Measurements from ENCODE around the gene NCEH1.
"Not testable (repeated sequence)": the region's sequence is repeated elsewhere in the genome, so short reads cannot be mapped to it uniquely, and the experiment has no call there.

The NCEH1 gene

DNA sequence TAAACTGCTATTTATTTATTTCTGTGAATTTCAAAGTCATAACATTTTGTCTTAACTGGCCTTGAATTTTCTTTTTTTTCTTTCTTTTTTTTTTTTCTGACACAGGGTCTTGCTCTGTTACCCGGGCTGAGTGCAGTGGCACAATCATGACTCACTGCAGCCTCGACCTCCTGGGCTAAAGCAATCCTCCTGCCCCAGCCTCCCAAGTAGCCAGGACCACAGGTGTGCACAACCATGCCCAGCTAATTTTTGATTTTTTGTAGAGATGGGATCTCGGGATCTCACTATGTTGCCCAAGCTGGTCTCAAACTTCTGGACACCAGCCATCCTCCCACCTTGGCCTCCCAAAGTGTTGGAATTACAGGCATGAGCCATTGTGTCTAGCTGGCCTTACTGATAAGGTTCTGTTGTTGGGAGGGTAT lies 110.2 kb downstream of the NCEH1 start:
- TF ChIP-seq, protein P1, sequence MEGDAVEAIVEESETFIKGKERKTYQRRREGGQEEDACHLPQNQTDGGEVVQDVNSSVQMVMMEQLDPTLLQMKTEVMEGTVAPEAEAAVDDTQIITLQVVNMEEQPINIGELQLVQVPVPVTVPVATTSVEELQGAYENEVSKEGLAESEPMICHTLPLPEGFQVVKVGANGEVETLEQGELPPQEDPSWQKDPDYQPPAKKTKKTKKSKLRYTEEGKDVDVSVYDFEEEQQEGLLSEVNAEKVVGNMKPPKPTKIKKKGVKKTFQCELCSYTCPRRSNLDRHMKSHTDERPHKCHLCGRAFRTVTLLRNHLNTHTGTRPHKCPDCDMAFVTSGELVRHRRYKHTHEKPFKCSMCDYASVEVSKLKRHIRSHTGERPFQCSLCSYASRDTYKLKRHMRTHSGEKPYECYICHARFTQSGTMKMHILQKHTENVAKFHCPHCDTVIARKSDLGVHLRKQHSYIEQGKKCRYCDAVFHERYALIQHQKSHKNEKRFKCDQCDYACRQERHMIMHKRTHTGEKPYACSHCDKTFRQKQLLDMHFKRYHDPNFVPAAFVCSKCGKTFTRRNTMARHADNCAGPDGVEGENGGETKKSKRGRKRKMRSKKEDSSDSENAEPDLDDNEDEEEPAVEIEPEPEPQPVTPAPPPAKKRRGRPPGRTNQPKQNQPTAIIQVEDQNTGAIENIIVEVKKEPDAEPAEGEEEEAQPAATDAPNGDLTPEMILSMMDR (IDR thresholded peaks at IDR 0.05) = no peak
- H3K4me1 Mint-ChIP-seq = no peaks in the 10 kb centered on the region
- no peaks in the 10 kb centered on the region for H3K36me3 Mint-ChIP-seq (ENCODE audit: low read depth)
- H3K27ac Mint-ChIP-seq = no peak overlapping the region
- no peak overlapping the region for H3K4me3 Mint-ChIP-seq
- DNase-seq = no peak
- H3K9me3 Mint-ChIP-seq = no peaks in the 10 kb centered on the region
- H3K27me3 Mint-ChIP-seq (ENCODE audit: low read depth, poor library complexity) = no peaks in the 10 kb centered on the region

DNA sequence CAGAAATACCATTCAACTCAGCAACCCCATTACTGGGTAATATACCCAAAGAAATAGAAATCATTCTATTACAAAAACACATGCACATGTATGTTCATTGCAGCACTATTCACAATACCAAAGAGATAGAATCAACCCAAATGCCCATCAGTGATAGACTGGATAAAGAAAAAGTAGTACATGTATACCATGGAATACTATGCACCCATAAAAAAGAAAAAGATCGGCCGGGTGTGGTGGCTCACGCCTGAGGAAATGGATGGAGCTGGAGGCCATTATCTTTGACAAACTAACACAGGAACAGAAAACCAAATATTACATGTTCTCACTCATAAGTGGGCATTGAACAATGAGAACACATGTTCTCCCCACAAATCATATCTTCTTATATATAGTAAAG lies 112.0 kb downstream of the NCEH1 start:
- no peaks in the 10 kb centered on the region for H3K4me1 Mint-ChIP-seq
- no peaks in the 10 kb centered on the region for H3K36me3 Mint-ChIP-seq (ENCODE audit: low read depth)
- H3K4me3 Mint-ChIP-seq = no peak overlapping the region
- no peak overlapping the region for H3K27ac Mint-ChIP-seq
- H3K27me3 Mint-ChIP-seq (ENCODE audit: low read depth, poor library complexity) = no peaks in the 10 kb centered on the region
- DNase-seq = no peak
- TF ChIP-seq, protein P1 (IDR thresholded peaks at IDR 0.05) = no peak
- H3K9me3 Mint-ChIP-seq = no peaks in the 10 kb centered on the region

DNA sequence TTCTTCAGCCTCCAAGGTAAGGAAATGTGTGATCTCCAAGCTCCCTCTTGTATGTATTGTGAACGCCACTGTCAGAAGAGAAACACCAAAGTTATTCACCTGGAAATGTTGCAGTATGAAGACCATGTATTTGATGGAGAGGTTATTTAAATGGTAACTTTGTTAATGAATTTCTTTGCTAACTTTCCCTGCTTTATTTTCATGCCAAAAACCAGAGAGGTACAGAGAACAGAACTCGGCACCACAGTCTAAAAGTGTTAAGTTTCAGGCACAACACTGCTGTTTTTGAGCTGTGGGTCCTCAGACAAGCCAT lies 114.5 kb downstream of the NCEH1 start:
- H3K4me3 Mint-ChIP-seq = no peak overlapping the region
- H3K4me1 Mint-ChIP-seq = no peaks in the 10 kb centered on the region
- no peak for DNase-seq
- H3K27me3 Mint-ChIP-seq (ENCODE audit: low read depth, poor library complexity) = no peaks in the 10 kb centered on the region
- H3K36me3 Mint-ChIP-seq (ENCODE audit: low read depth) = no peaks in the 10 kb centered on the region
- H3K27ac Mint-ChIP-seq = no peak overlapping the region
- TF ChIP-seq, protein P1 (IDR thresholded peaks at IDR 0.05) = no peak
- no peaks in the 10 kb centered on the region for H3K9me3 Mint-ChIP-seq

DNA sequence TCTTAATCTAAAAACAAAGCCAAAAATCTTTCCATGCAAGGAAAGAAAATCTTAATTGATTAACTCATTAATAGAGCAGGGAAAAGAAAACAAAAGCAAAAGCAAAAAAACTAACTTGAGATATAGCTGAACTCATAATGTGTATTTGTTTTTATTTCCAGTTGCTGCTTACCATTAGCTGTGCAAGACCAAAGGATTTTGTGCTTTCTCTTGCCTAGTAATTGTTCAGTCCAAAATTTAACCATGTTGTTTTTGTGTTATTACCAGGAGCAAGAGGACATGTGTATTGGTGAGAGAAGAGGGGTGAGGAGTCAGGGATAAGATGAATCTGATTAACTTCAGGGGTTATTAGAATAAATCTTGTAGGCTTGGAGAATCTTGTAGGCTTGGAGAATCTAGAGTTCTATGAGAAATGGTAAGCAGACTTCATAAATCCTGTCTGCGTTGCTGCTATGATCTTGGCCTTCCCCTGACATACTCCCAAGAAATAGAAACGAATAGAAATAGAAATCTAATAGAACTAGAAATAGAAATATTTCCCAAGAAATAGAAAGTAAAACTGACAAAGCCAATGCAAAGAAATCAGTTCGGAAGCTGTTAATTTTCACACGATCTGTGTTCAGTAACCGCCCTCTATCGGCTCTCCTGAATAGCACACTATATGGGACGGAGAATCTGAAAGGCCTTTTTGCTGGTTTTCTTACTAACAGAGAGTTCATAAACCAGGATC lies 115.0 kb downstream of the NCEH1 start:
- DNase-seq = peak; percentile 9
- Mint-ChIP-seq H3K27ac (no peak overlapping the region), H3K4me1 (no peaks in the 10 kb centered on the region), H3K27me3 (ENCODE audit: low read depth, poor library complexity) (no peaks in the 10 kb centered on the region), H3K4me3 (no peak overlapping the region), H3K9me3 (peaks cover 2% of the 10 kb centered on the region), H3K36me3 (ENCODE audit: low read depth) (no peaks in the 10 kb centered on the region)
- TF ChIP-seq, protein P1 (IDR thresholded peaks at IDR 0.05) = peak; percentile 64

DNA sequence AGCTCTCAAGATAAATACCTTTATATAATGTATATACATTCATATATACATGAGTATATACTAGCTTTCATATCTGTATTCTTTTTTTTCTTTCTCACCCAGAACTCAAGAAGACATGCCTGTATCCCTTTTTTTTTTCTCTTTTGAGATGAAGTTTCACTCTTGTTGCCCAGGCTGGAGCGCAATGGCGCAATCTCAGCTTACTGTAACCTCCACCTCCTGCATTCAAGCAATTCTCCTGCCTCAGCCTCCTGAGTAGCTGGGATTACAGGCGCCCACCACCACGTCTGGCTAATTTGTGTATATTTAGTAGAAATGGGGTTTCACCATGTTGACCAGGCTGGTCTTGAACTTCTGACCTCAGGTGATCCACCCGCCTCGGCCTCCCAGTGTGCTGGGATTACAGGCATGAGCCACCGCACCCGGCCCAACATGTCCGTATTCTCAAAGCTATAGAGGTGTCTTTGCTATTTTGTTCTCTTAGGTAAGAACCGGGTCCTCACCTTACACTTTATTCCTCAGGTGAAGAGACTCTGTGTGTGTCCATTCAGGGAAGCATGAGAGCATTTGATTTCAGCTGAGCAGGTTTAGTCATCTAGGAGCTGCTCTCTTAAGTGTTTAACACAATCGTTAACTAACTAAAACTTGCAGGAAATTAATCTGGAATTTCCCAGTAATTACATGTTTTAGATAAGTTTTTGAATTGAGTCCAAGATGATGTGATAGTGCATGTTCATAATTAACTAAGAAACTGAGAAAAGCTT lies 115.8 kb downstream of the NCEH1 start:
- not testable (repeated sequence) for DNase-seq; H3K27me3 Mint-ChIP-seq (ENCODE audit: low read depth, poor library complexity); H3K9me3 Mint-ChIP-seq; H3K4me3 Mint-ChIP-seq; H3K4me1 Mint-ChIP-seq; H3K27ac Mint-ChIP-seq; H3K36me3 Mint-ChIP-seq (ENCODE audit: low read depth)

DNA sequence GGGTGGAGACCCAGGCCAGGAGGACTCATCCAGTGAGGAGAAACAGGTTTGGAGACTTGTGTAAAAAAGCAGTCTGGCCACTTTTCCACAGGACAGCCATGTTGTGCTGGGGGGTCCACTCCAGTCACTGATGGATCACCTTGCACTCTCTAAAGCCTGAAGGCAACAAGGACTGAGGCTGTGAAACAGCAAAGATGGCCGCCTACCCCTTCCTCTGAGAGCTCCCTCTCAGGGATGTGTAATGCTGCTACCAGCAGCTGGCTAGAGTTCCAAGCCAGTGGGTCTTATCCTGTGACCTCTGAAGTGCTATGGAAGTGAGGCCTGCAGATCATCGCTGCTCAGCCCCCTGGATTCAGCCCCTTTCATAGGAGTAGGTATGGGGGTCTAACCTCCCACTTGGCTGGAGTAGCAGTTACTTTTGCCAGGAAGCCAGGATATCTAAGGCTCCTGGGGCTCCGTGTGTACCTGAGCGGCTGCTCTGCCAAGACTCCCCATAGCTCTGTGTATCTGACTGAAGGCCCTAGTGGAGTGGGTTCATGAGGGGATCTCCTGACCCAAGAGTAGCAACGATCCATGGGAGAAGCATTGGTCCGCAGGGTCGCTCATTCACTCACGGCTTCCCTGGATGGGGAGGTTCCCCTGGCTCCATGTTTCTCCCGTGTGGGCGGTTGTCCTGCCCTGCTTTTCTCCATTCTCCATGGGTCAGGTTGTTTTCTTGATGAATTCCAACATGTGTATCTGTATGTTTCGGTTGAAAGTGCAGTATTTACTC lies 117.8 kb downstream of the NCEH1 start:
- Mint-ChIP-seq H3K27ac (peak overlapping the region; percentile 53), H3K9me3 (peaks cover 15% of the 10 kb centered on the region), H3K4me1 (no peaks in the 10 kb centered on the region), H3K36me3 (ENCODE audit: low read depth) (no peaks in the 10 kb centered on the region), H3K27me3 (ENCODE audit: low read depth, poor library complexity) (peaks cover 2% of the 10 kb centered on the region), H3K4me3 (no peak overlapping the region)
- no peak for DNase-seq
- TF ChIP-seq, protein P1 (IDR thresholded peaks at IDR 0.05) = no peak

Data from nephron progenitor cell (in vitro differentiated cells).